ENCODE results near the gene NPTX1.

The NPTX1 gene

GRCh38 chr17:80468781-80469493 lies 7.5 kb downstream of the NPTX1 start:
- no peak for TF ChIP-seq CTCF (IDR thresholded peaks at IDR 0.05)
- Histone ChIP-seq H3K36me3 (no peaks in the 10 kb centered on the region), H3K9me3 (no peaks in the 10 kb centered on the region), H3K27me3 (peaks cover 0 to 92% of the 10 kb centered on the region in 2 donors), H3K4me3 (no peak overlapping the region), H3K27ac (no peak overlapping the region), H3K4me1 (peaks cover 0 to 3% (median 2%) of the 10 kb centered on the region in 4 donors)
- intact Hi-C loops (cut with DNase I; ENCODE audit: low total_unique reads) = no loop called here
- no peak for DNase-seq

- Histone ChIP-seq H3K27me3 (peaks cover 0 to 85% of the 10 kb centered on the region in 2 donors), H3K4me1 (no peaks in the 10 kb centered on the region), H3K9me3 (no peaks in the 10 kb centered on the region), H3K27ac (no peak overlapping the region), H3K36me3 (no peaks in the 10 kb centered on the region), H3K4me3 (no peak overlapping the region)
- intact Hi-C loops (cut with DNase I; ENCODE audit: low total_unique reads) = no loop called here
- no peak for TF ChIP-seq CTCF (IDR thresholded peaks at IDR 0.05)
- DNase-seq = no peak
These were observed 8.2 kb downstream of the NPTX1 start for GRCh38 chr17:80468242-80468641.

- intact Hi-C loops (cut with DNase I; ENCODE audit: low total_unique reads) = no loop called here
- Histone ChIP-seq H3K9me3 (no peaks in the 10 kb centered on the region), H3K27ac (no peak overlapping the region), H3K27me3 (peaks cover 0 to 65% of the 10 kb centered on the region in 2 donors), H3K4me1 (no peaks in the 10 kb centered on the region), H3K4me3 (no peak overlapping the region), H3K36me3 (no peaks in the 10 kb centered on the region)
- DNase-seq = no peak
- TF ChIP-seq CTCF (IDR thresholded peaks at IDR 0.05) = no peak
These were observed 10.2 kb downstream of the NPTX1 start for GRCh38 chr17:80466188-80466705.

GRCh38 chr17:80465327-80465974 lies 11.0 kb downstream of the NPTX1 start:
- Histone ChIP-seq H3K36me3 (no peaks in the 10 kb centered on the region), H3K27ac (no peak overlapping the region), H3K4me3 (no peak overlapping the region), H3K4me1 (peaks cover 0 to 5% (median 0%) of the 10 kb centered on the region in 4 donors), H3K27me3 (peaks cover 0 to 57% of the 10 kb centered on the region in 2 donors), H3K9me3 (no peaks in the 10 kb centered on the region)
- intact Hi-C loops (cut with DNase I; ENCODE audit: low total_unique reads) = no loop called here
- no peak for DNase-seq
- TF ChIP-seq CTCF (IDR thresholded peaks at IDR 0.05) = no peak

- no peak overlapping the region for H3K4me3 ChIP-seq
- H3K4me1 ChIP-seq = peaks cover 0 to 5% (median 0%) of the 10 kb centered on the region in 4 donors
- DNase-seq = no peak
- TF ChIP-seq CTCF (IDR thresholded peaks at IDR 0.05) = no peak
- H3K27ac ChIP-seq = no peak overlapping the region
- intact Hi-C loops (cut with DNase I; ENCODE audit: low total_unique reads) = no loop called here
- H3K9me3 ChIP-seq = no peaks in the 10 kb centered on the region
- H3K27me3 ChIP-seq = peaks cover 0 to 48% of the 10 kb centered on the region in 2 donors
- H3K36me3 ChIP-seq = no peaks in the 10 kb centered on the region
These were observed 11.9 kb downstream of the NPTX1 start for GRCh38 chr17:80464486-80464885.

All from tibial artery (tissue), 4 donors.